Activated CD4-positive, alpha-beta T cell treated with anti-CD3 and anti-CD28 coated beads for 1 hour (primary cell): Measurements from ENCODE around the gene LETMD1.
"Not testable (repeated sequence)": the region's sequence is repeated elsewhere in the genome, so short reads cannot be mapped to it uniquely, and the experiment has no call there.

ENCODE experiments used
- DNase-seq: peaks from one replicate; pipeline ENCODE4 v3.0.0-alpha.2; 2020

The LETMD1 gene

GRCh38 chr12:51047655-51048540 is at the start of gene LETMD1:
TSS of gene LETMD1 (plus strand) at chr12:51048327. CDS start at chr12:51048357, 30 bp downstream.
- DNase-seq: peak; percentile 83

- no peak for DNase-seq
Observed at GRCh38 chr12:50999093-50999492, 49.0 kb upstream of the LETMD1 start.

GRCh38 chr12:51000245-51000644 is 47.9 kb upstream of the LETMD1 start:
- no peak for DNase-seq

DNA sequence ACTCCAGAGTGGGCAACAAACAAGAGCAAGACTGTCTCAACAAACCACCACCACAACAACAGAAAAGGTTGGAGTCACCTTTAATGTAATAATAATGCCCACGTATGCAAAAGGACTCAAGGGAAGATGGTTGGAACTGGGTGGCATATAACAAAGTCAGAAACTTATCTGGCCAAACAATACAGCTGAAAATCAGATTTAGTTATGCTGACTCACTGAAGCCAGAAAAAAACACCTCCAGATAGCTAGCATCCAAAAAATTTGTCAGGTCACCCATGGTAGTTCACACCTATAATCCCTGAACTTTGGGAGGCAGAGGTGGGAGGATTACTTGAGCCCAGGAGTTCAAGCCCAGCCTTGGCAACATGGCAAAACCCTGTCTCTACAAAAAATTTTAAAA is 46.3 kb upstream of the LETMD1 start:
- no peak for DNase-seq

- DNase-seq: no peak
Observed at GRCh38 chr12:51004504-51004903, 43.6 kb upstream of the LETMD1 start.

DNA sequence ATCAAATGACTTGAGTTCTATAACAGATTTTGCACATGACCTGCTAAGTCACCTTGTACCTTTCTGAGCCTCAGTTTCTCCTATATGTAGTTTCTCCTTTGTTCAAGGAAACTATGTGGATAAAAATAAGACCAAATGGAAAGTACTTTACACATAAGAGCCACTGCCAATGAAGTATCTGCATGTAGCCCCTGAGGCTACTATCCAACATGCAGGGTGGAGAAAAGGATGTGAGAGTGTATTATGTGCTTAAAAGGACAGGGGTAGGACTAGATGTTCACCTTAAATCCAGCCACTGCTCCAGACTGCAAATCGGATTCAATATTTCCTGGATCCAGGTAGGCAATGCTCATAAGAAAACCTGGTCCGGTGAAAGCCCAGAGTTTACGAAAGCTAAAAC is 43.1 kb upstream of the LETMD1 start:
- DNase-seq: no peak

DNA sequence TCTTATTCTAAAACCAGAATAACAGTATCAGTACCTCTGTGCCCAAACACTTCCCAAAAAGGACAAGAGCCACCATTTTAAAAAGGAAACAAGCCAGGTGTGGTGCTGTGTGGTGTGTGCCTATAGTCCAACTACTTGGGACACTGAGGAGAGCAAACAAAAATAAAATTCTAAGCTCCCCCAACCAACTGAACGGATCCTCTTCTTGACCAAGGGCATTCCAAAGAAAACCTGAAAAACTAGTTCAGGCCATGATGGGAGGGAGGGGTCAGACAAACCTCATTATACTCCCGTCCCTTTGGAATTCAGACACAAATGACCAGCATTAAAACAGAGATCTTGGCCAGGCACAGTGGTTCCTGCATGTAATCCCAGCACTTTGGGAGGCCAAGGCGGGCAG is 42.5 kb upstream of the LETMD1 start:
- DNase-seq: no peak

- no peak for DNase-seq
Observed at GRCh38 chr12:51008329-51009055, 39.6 kb upstream of the LETMD1 start.

DNA sequence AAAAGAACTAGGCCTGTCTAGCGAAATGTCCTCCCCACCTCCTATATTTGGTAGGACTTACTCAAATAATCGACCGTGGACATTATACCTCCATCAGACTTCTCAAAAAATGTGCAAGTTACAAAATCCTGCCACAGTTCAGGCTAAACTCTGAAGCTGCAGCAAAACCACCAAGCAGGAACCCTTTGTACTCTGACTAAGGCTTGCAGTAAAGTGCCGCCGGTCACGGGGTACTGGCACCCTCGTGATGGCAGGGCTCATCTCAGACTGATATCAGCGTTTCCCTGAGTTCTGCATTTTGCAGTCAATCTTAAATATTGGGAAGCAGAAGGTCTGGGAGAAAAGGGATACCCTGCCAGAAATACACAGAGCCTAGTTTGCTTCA is 39.1 kb upstream of the LETMD1 start:
- peak; percentile 47 for DNase-seq

- DNase-seq: no peak
Observed at GRCh38 chr12:51011955-51012354, 36.2 kb upstream of the LETMD1 start.

DNA sequence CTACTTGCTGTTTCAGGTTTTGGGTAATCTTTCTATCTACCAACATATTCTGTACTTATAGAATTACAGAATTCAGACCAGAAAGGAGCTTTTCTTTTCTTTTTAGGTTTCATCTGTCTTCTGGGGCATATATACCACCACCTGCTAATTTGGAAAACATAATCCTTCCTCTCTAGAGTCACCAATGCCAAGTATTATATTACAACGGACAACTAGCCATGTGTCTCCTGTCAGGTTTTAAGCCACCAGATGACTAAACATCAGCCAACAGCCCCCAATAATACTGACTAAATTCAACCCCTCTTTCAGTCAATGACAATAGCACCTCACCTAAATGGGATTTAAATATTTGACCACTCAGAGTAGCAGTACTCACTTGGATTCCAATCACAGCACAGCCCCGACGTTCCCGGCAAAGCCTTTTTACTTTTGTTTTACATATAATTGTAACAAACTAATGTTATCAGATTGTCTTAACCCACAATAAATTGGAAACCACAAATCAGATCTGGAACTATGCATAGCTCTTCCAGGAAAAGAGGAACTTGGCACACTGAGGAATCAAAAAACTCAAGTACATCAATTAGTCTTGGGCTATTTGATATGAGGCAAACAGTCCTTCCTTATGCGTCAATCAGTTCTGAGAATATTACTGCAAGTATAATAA is 35.4 kb upstream of the LETMD1 start:
- DNase-seq: no peak

- no peak for DNase-seq
Observed at GRCh38 chr12:51013441-51013840, 34.7 kb upstream of the LETMD1 start.

DNA sequence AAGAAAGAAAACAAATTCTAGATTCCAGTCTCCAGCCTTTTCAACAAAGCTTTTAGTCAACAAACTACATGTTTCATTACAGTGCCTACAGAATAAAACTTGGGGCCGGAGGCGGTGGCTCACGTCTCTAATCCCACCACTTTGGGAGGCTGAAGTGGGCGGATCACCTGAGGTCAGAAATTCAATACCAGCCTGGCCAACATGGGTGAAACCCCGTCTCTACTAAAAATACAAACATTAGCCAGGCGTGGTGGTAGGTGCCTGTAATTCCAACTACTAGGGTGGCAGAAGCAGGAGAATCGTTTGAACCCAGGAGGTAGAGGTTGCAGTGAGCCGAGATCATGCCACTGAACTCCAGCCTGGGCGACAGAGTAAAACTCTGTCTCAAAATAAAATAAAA is 33.7 kb upstream of the LETMD1 start:
- not testable (repeated sequence) for DNase-seq

DNA sequence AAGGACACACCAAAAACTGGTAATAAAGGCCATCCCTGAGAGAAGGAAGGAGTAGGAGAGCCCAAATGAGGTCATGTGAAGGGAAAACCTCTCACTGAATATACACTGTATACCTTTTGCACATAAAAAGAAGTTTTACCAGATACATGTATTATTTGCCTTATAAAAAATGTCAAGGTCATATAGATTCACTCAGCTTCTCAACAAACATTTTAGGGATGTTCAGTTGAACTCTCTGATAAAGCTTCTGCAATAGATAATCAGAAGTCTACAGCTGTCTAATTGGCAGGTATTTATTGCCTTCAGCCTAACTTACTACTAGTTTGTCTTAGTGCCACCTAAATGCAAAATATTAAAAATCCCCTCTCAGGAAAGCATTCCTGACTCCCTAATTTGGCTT is 30.7 kb upstream of the LETMD1 start:
- no peak for DNase-seq

- no peak for DNase-seq
Observed at GRCh38 chr12:51018956-51019355, 29.2 kb upstream of the LETMD1 start.

GRCh38 chr12:51019927-51020326 is 28.2 kb upstream of the LETMD1 start:
- no peak for DNase-seq

DNA sequence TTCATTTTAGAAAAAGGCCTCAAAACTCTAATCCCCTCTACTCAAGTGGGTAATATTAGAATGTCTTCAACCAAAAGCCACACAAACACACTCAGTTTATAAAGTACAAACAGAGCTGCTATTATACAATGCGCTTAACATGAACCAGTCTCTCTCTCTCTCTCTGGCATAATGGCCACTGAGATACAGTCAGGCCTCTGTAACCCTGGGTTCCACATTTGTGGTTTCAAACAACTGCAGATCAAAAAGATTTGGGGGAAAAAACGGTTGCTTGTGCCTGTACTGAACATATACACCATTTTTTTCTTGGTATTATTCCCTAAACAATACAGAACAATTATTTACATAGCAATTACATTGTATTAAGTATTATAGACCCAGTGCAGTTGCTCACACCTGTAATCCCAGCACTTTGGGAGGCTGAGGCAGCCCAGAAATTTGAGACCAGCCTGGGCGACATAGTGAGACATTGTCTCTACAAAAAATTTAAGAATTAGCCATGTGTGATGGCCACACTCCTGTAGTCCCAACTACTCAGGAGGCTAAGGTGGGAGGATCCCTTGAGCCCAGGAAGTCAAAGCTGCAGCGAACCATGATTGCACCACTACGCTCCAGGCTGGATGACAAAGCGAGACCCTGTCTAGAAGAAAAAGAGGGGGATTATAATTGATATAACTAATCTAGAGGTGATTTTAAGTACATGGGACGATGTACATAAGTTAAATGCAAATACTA is 27.5 kb upstream of the LETMD1 start:
- DNase-seq: no peak

DNA sequence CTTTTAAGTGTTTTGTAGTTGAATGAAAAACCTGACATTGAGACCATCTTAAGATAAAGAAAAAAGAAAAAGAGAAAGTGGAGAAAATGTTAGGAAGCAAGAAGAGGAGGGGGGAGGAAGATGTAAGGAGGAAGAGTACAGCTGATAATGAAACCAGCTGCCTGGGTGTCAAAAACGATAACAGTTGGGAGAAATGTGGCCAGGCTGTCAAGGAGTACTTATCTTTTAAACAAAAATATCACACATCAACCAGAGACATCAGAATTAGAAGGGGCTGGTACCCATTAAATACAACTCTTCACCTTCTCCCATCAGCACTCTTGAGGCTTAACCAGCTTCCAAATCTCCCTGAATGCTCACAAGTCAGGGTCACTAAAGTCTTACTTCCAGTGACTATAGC is 26.4 kb upstream of the LETMD1 start:
- no peak for DNase-seq

GRCh38 chr12:51023625-51024382 is 24.3 kb upstream of the LETMD1 start:
- no peak for DNase-seq

GRCh38 chr12:51025338-51025835 is 22.7 kb upstream of the LETMD1 start:
- DNase-seq: no peak

- DNase-seq: peak; percentile 85
Observed at GRCh38 chr12:51025836-51026638, 22.1 kb upstream of the LETMD1 start, which contains the start of gene SLC11A2. TSS of gene SLC11A2 (minus strand) at chr12:51026384. CDS start at chr12:51010728, 15,656 bp downstream.
